GM21526 (cell line): ENCODE measurements around the gene FHIT.
A peak's percentile ranks its signal among the peaks of the same experiment; 100 is the strongest.

Source experiments
- ATAC-seq: cut with Tn5 transposase; IDR thresholded peaks from one replicate; pipeline ENCODE4 v1.9.1; 2021; ENCODE audit warnings: moderate library complexity; ENCODE audit not compliant: unreplicated experiment, low FRiP score

The FHIT gene

DNA sequence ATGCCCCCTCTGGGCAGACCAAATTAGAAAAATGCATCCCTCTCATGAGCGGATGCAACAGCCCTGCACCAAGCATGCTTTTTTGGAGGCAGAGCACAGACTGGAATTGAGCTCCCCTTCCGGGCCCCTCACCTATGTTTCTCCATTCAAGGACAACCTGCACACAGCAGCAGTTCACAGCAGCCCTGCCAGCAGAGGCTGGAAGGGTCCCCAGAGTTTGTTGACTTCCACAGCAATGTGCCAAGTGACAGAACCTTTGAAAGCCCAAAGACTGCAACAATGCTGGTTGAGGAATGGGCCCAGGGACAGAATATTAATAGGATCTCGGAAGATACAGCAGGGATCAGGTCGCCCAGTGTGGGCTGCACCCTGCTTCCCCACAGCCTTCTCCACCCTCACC is 650.4 kb downstream of the FHIT start:
- no peak for ATAC-seq

DNA sequence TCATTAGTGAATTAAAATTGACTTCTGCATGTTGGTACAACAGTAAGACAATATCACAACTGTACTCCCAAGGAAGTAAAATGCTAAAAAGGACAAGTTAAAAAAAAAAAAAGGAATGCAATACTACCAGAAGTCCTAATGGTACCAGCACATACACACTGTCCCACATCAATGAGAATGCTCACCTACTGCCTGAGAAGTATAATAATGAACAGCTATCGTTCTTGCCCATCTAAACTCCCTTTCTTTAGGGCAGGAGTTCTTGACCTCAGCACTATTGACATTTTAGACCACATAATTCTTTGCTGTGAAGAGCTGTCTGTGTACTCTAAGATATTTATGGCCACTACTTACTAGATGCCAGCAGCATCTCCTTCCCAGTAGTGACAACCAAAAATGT is 651.7 kb downstream of the FHIT start:
- ATAC-seq = no peak

- no peak for ATAC-seq
Measured at GRCh38 chr3:60598671-60599070, 652.6 kb downstream of the FHIT start.

DNA sequence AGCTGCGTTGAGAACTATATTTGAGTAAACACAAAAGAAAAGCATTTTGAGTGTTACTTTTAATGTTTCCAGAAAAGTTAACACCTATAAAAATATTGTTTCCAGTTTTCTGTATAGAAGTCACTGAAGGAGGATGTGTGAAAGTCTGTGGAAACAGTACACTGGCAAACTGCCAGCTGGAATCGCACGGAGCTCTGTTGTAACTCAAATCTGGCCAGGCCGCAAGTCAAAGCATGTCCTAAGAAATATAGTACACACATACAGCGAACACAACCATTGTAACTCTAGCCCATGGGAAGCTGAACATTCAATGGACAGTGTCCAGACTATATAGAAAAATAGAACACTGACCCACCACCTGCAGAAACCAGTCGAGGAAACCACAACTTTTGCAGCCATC is 657.2 kb downstream of the FHIT start:
- no peak for ATAC-seq

DNA sequence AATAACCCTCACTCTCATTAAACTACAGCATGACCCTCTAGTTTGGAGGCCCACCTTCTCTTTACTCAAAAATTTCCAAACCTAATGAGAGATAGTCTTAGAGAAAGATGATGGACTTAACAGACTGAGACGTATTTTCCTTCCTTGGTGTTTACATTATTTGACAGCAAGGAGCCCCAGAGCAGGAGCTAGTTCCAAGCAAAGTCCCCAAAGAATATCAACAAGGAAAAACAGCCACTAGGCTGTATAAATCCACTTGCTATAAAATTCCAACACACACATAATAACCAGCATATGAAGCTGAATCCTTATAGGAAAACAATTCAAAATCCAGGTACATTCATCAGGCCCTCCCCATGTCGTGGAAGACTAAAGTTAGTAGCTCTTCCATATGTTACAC is 660.0 kb downstream of the FHIT start:
- no peak for ATAC-seq

DNA sequence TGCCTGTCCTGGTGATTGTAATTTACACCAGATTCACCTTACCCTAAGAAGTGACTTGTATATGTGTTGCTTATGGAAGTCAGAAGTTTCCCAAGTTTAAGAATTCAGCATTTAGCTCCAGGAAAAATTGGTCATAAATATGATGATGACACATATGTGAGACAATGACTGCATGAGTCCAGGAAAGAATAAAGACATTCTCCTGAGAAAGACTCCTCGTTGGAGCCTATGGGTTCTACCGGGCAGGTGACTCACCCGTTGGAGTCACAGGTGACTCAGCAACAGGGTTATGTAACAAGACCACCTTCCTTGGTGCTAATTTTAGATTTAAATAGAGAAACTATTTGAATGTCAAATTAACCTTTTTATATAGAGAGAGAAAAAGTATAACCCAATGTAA is 662.4 kb downstream of the FHIT start:
- ATAC-seq = no peak

- no peak for ATAC-seq
Measured at GRCh38 chr3:60585918-60586317, 665.3 kb downstream of the FHIT start.

DNA sequence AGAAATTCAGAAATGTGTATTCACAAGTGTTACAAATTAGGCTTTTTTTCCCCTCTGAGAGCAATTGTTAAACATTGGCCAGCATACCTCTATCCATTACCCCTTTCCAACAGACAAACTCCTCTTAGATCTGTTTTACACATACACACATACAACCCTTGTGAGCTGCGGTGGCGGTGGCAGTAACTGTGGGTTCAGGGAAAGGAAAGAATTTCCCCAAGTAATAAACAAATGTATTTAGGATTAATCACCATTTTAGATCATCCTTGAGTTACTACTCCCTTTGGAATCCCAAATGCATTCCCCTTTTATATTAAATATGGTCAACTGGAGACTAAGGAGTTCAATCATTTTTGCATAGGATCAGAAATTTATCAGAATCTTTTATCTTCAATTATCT is 667.0 kb downstream of the FHIT start:
- no peak for ATAC-seq

DNA sequence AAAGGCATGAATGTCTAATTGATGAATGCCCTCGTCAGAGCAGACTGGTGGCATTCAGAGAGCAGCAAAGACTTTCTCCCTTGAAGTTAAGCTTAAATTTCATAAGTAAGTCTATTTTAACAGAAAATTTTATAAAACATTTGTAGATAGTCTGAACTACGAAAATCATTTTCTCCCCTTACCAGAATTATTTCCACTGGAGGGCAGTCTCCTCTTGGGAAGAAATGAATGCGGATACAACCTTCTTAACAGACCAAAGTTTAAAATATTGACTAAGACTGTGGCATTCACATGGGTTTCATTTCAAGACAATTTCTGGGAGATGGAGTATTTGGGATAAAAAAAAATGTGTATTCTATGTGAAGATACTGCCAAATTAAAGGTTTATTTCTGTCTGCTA is 669.0 kb downstream of the FHIT start:
- no peak for ATAC-seq

DNA sequence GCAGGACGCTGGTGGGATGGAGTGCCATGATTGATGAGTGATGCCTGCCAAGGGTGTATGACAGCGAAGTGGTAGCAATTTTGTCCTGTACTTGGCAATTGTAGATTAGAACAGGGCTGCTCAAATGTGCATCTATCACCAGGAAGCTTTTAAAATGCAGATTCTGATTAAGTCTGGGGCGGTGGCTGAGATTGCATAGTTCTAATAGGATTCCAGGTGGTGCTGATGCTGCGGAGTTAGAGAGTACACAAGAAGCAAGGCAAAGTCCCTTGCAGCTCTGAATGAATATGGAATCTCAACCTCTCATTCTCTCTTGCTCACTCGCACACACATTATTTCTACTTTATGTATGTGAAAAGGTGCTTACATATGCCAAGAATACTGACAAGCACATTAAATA is 670.4 kb downstream of the FHIT start:
- no peak for ATAC-seq

- no peak for ATAC-seq
Measured at GRCh38 chr3:60579734-60580133, 671.5 kb downstream of the FHIT start.

DNA sequence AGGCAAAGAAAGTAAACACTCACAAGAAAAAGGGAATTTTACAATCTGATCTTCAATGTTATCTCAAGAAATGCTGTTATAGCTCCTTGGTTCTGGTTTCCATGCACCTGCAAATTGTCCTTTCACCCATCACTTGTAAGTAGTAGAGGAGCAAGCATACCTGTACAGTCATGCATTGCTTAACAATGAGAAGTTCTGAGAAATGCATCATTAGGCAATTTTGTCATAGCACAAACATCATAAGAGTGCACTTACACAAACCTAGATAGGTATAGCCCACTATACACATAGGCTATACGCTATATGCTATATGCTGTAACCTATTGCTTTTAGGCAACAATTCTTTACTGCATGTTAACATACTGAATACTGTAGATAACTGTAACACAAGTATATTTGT is 672.3 kb downstream of the FHIT start:
- ATAC-seq = no peak

DNA sequence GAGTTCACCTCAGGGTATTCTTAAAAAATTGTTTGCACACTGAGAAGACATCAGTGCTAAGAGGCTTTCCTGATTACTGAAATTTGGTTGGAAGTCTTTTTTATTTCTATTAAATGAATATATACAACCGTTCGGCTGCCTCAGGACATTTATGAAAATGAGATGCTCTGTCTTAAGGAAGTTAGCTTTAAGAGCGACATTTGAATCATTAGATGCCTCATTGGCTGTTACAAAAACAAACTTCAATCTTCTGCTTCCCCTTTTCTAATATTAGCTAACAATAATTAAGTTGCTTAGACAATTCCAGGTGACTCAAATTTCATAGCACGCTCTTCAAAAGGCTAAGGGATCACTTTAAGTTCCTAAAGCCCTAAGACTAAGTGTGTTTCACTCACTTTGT is 673.7 kb downstream of the FHIT start:
- ATAC-seq = no peak

GRCh38 chr3:60575718-60576272 is 675.5 kb downstream of the FHIT start:
- no peak for ATAC-seq

DNA sequence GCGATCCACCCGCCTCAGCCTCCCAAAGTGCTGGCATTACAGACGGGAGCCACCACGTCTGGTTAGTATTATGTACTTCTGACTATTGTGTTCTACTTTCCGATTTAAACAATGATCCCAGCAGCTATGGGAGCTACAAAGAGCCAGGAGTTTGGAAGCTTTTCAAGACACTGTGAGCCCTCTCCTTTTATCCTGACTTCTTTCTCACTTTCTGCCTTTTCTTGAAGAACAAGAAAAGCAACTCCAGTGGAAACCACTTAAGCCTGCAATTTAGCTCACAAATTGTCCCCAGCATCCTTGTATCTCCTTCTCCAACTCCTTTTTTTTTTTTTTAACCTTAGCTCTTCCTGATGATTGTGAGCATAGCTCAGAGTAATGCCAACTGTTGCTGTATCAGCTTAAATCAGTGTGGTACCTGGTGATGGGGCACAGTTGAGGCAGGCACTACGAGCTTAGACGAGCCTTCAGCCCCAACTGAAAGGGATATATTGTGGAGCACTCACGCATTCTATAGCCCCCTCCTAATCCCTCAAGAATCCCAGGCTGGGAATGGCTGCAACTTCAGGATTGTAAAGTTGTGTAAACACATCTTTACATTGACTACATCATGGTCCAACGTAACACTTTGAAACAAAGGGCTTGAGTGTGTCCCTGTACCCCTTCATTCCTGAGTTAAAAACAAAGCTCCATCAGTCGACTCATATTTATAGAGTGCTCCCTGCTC is 677.0 kb downstream of the FHIT start:
- no peak for ATAC-seq

GRCh38 chr3:60573494-60573893 is 677.8 kb downstream of the FHIT start:
- no peak for ATAC-seq

GRCh38 chr3:60571511-60571910 is 679.7 kb downstream of the FHIT start:
- no peak for ATAC-seq

GRCh38 chr3:60557122-60557521 is 694.1 kb downstream of the FHIT start:
- no peak for ATAC-seq

DNA sequence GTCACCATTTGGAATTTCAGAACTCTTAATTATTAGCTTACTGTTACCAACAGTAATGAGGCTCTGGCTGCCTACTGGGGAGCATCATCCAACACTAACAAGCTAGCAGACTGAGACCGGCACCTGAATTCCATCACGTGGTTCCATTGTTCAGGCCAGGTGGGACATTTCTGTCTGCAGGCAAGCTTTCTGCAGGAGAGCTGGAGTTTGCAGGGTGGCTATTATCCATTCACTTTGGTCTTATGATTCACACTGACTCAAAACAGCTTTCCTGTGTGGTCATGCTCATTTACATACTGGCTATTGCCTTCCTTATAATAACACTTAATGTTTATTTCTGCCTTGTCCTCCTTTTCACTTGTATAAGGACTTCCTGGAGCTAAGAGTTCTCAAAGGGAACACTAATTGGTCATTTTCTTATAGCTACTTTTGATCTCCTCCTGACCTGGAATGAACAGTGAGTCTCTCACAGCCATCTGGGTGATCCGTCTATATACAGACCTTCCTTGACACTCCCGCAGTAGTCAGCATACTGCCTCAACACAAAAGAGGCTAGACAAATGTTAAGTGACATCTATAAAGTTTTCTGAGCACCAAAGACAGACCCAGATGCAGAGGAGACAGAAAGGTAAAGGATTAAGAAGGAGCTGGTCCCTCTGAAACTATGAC is 695.4 kb downstream of the FHIT start:
- peak; percentile 88 for ATAC-seq

GRCh38 chr3:60553144-60553543 is 698.1 kb downstream of the FHIT start:
- ATAC-seq = no peak

GRCh38 chr3:60552581-60552980 is 698.7 kb downstream of the FHIT start:
- no peak for ATAC-seq
